Activated CD4-positive, alpha-beta T cell treated with anti-CD3 and anti-CD28 coated beads, Interleukin-10, Interleukin-2, amounts not matched to agents 100 ng/mL and 50 ng/mL, durations not matched to agents 16 hours and 8 hours (primary cell): ENCODE results near the gene RNF40.

Experiments
- DNase-seq: peaks from one replicate; pipeline ENCODE4 v3.0.0-alpha.2; 2020

The RNF40 gene

GRCh38 chr16:30821891-30822290 is 59.8 kb downstream of the RNF40 start:
- no peak for DNase-seq
